ENCODE data around the gene DPP9. TPM values are rescaled to one million over a fixed set of nuclear protein-coding genes. Genes with fewer than 3 reads are reported as not detected.
A peak's percentile ranks its signal among the peaks of the same experiment; 100 is the strongest.

The DPP9 gene
- total and polyA plus RNA-seq, 2 of the 13 experiments (the other 11 are each of a cell fraction or from before 2014, with no cell fraction given): 8.4 to 25.8 TPM

DNA sequence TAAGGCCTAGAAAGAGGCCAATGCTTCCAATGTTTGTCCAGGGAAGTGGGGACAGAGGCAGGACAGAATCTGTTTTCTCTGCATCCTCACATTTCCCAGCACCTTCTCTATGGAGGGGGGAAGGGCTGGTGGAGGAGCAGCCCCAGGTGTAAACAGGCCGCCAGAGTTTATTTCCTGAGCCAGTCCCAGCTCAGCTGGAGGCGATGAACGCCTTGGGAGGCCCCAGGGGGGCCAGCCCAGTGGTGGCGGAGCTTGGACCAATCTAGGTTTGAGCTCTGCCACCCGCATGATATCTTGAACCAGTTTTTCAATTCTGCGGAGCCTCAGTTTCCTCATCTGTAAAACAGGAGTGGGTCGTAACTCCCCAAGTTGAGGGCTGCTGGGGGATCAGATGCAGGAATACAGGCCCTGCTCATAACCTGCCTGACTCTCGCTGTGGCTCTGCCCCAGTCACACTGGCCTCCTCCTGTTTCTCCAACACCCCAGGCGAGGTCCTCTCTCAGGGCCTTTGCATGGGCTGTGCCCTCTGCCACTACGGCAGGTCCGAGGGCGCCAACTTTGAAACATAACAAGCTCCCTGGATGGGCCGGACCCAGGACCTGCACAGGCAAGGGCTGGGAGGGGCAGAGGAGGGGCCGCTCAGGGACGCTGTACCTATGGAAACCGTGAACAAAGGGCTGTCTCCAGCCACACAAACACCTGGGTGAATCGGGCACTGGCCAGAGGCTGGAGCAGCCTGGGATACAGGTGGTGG lies 83.2 kb downstream of the DPP9 start (continued):
- TF ChIP-seq ZNF710 (CRISPR knock-in tag; IDR thresholded peaks at IDR 0.05; ENCODE audit: borderline replicate concordance): no peak
- TF ChIP-seq, protein P1, sequence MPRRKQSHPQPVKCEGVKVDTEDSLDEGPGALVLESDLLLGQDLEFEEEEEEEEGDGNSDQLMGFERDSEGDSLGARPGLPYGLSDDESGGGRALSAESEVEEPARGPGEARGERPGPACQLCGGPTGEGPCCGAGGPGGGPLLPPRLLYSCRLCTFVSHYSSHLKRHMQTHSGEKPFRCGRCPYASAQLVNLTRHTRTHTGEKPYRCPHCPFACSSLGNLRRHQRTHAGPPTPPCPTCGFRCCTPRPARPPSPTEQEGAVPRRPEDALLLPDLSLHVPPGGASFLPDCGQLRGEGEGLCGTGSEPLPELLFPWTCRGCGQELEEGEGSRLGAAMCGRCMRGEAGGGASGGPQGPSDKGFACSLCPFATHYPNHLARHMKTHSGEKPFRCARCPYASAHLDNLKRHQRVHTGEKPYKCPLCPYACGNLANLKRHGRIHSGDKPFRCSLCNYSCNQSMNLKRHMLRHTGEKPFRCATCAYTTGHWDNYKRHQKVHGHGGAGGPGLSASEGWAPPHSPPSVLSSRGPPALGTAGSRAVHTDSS (CRISPR knock-in tag; conservative IDR thresholded peaks at IDR 0.05): no peak
- no peak for TF ChIP-seq POLR2AphosphoS5 (IDR thresholded peaks at IDR 0.05; ENCODE audit: low read depth, low read length)
- TF ChIP-seq TEAD2 (CRISPR knock-in tag; IDR thresholded peaks at IDR 0.05): no peak
- no peak; the same call in 1 of the 2 replicates for TF ChIP-seq ZNF350 (CRISPR knock-in tag; IDR thresholded peaks at IDR 0.05; ENCODE audit: borderline replicate concordance, low read depth)
- TF ChIP-seq, protein P2, sequence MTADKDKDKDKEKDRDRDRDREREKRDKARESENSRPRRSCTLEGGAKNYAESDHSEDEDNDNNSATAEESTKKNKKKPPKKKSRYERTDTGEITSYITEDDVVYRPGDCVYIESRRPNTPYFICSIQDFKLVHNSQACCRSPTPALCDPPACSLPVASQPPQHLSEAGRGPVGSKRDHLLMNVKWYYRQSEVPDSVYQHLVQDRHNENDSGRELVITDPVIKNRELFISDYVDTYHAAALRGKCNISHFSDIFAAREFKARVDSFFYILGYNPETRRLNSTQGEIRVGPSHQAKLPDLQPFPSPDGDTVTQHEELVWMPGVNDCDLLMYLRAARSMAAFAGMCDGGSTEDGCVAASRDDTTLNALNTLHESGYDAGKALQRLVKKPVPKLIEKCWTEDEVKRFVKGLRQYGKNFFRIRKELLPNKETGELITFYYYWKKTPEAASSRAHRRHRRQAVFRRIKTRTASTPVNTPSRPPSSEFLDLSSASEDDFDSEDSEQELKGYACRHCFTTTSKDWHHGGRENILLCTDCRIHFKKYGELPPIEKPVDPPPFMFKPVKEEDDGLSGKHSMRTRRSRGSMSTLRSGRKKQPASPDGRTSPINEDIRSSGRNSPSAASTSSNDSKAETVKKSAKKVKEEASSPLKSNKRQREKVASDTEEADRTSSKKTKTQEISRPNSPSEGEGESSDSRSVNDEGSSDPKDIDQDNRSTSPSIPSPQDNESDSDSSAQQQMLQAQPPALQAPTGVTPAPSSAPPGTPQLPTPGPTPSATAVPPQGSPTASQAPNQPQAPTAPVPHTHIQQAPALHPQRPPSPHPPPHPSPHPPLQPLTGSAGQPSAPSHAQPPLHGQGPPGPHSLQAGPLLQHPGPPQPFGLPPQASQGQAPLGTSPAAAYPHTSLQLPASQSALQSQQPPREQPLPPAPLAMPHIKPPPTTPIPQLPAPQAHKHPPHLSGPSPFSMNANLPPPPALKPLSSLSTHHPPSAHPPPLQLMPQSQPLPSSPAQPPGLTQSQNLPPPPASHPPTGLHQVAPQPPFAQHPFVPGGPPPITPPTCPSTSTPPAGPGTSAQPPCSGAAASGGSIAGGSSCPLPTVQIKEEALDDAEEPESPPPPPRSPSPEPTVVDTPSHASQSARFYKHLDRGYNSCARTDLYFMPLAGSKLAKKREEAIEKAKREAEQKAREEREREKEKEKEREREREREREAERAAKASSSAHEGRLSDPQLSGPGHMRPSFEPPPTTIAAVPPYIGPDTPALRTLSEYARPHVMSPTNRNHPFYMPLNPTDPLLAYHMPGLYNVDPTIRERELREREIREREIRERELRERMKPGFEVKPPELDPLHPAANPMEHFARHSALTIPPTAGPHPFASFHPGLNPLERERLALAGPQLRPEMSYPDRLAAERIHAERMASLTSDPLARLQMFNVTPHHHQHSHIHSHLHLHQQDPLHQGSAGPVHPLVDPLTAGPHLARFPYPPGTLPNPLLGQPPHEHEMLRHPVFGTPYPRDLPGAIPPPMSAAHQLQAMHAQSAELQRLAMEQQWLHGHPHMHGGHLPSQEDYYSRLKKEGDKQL (CRISPR knock-in tag; IDR thresholded peaks at IDR 0.05; ENCODE audit: low read depth): no peak
- no peak for TF ChIP-seq ZNF792 (CRISPR knock-in tag; IDR thresholded peaks at IDR 0.05)
- no peak for TF ChIP-seq ZBTB8A (CRISPR knock-in tag; IDR thresholded peaks at IDR 0.05; ENCODE audit: borderline replicate concordance, low read depth)
- TF ChIP-seq ZIK1 (CRISPR knock-in tag; IDR thresholded peaks at IDR 0.05; ENCODE audit: borderline replicate concordance, low read depth): no peak
- no peak for TF ChIP-seq ZNF44 (CRISPR knock-in tag; IDR thresholded peaks at IDR 0.05)
- TF ChIP-seq ZSCAN9 (CRISPR knock-in tag; IDR thresholded peaks at IDR 0.05; ENCODE audit: borderline replicate concordance): no peak
- TF ChIP-seq, protein P3, sequence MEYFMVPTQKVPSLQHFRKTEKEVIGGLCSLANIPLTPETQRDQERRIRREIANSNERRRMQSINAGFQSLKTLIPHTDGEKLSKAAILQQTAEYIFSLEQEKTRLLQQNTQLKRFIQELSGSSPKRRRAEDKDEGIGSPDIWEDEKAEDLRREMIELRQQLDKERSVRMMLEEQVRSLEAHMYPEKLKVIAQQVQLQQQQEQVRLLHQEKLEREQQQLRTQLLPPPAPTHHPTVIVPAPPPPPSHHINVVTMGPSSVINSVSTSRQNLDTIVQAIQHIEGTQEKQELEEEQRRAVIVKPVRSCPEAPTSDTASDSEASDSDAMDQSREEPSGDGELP (IDR thresholded peaks at IDR 0.05; ENCODE audit: borderline replicate concordance, low read depth): peak; percentile 35; the same call in 1 of the 2 replicates
- no peak for TF ChIP-seq ZNF720 (CRISPR knock-in tag; IDR thresholded peaks at IDR 0.05)
- no peak for TF ChIP-seq NFYC (CRISPR knock-in tag; IDR thresholded peaks at IDR 0.05)
- TF ChIP-seq ZNF235 (CRISPR knock-in tag; IDR thresholded peaks at IDR 0.05; ENCODE audit: borderline replicate concordance): no peak
- TF ChIP-seq ZNF12 (CRISPR knock-in tag; IDR thresholded peaks at IDR 0.05): no peak
- TF ChIP-seq, protein P4, sequence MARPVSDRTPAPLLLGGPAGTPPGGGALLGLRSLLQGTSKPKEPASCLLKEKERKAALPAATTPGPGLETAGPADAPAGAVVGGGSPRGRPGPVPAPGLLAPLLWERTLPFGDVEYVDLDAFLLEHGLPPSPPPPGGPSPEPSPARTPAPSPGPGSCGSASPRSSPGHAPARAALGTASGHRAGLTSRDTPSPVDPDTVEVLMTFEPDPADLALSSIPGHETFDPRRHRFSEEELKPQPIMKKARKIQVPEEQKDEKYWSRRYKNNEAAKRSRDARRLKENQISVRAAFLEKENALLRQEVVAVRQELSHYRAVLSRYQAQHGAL (CRISPR knock-in tag; IDR thresholded peaks at IDR 0.05; ENCODE audit: not compliant biosample characterization): no peak
- no peak for TF ChIP-seq BATF2 (CRISPR knock-in tag; IDR thresholded peaks at IDR 0.05)
